ENCODE results near the gene CREBBP.

GRCh38 chr16:3839402-3840184, 40.9 kb downstream of the CREBBP start:
- TF ChIP-seq POLR2AphosphoS5 (IDR thresholded peaks at IDR 0.05) (no peak), POLR2A (IDR thresholded peaks at IDR 0.05) (no peak)
